ENCODE data around the gene RAB8B. TPM values are rescaled to one million over a fixed set of nuclear protein-coding genes. Genes with fewer than 3 reads are reported as not detected.

Gene RAB8B
- total RNA-seq, 2 donors from 2014 or later: 21.9 to 28.8 TPM

- H3K4me1 ChIP-seq (ENCODE audit: control insufficient read depth, insufficient read depth, low read length): no peaks in the 10 kb centered on the region
- WGBS, 2 experiments (ENCODE audit: insufficient coverage in 1 of 2, insufficient read length in 1 of 2): 84 to 96% methylated on average over 3 of the region's 3 CpGs
- H3K27ac ChIP-seq (ENCODE audit: low read depth, low read length): no peak overlapping the region
- H3K4me3 Mint-ChIP-seq: no peak overlapping the region
- H3K4me1 Mint-ChIP-seq: no peaks in the 10 kb centered on the region
- H3K27me3 ChIP-seq (ENCODE audit: control insufficient read depth, insufficient read depth, low read length, poor library complexity, severe bottlenecking): no peaks in the 10 kb centered on the region
- no peak for DNase-seq
- H3K9me3 ChIP-seq (ENCODE audit: control insufficient read depth, low read length): no peaks in the 10 kb centered on the region
- H3K36me3 Mint-ChIP-seq (ENCODE audit: low read depth): peaks cover 22% of the 10 kb centered on the region
- no peaks in the 10 kb centered on the region for H3K36me3 ChIP-seq (ENCODE audit: control insufficient read depth, insufficient read depth, low read length)
- H3K9me3 Mint-ChIP-seq: no peaks in the 10 kb centered on the region
- H3K9ac ChIP-seq (ENCODE audit: extremely low read depth, low read length, poor library complexity, severe bottlenecking): no peak overlapping the region
- no peak overlapping the region for H3K4me3 ChIP-seq (ENCODE audit: low read length)
- H3K27ac Mint-ChIP-seq: no peak overlapping the region
- TF ChIP-seq CTCF (conservative IDR thresholded peaks at IDR 0.05): no peak
- H3K27me3 Mint-ChIP-seq (ENCODE audit: insufficient read depth): no peaks in the 10 kb centered on the region
Observed at GRCh38 chr15:63294359-63294758, 105.0 kb downstream of the RAB8B start.

GRCh38 chr15:63295341-63295740, 105.9 kb downstream of the RAB8B start:
- H3K4me1 ChIP-seq (ENCODE audit: control insufficient read depth, insufficient read depth, low read length): no peaks in the 10 kb centered on the region
- H3K9me3 ChIP-seq (ENCODE audit: control insufficient read depth, low read length): no peaks in the 10 kb centered on the region
- H3K4me1 Mint-ChIP-seq: no peaks in the 10 kb centered on the region
- no peaks in the 10 kb centered on the region for H3K9me3 Mint-ChIP-seq
- no peak overlapping the region for H3K4me3 Mint-ChIP-seq
- H3K27me3 ChIP-seq (ENCODE audit: control insufficient read depth, insufficient read depth, low read length, poor library complexity, severe bottlenecking): no peaks in the 10 kb centered on the region
- peaks cover 27% of the 10 kb centered on the region for H3K36me3 Mint-ChIP-seq (ENCODE audit: low read depth)
- no peak overlapping the region for H3K27ac ChIP-seq (ENCODE audit: low read depth, low read length)
- H3K27me3 Mint-ChIP-seq (ENCODE audit: insufficient read depth): no peaks in the 10 kb centered on the region
- H3K4me3 ChIP-seq (ENCODE audit: low read length): no peak overlapping the region
- no peaks in the 10 kb centered on the region for H3K36me3 ChIP-seq (ENCODE audit: control insufficient read depth, insufficient read depth, low read length)
- H3K27ac Mint-ChIP-seq: no peak overlapping the region
- TF ChIP-seq CTCF (conservative IDR thresholded peaks at IDR 0.05): no peak
- no peak for DNase-seq
- H3K9ac ChIP-seq (ENCODE audit: extremely low read depth, low read length, poor library complexity, severe bottlenecking): no peak overlapping the region

GRCh38 chr15:63296195-63296594, 106.8 kb downstream of the RAB8B start:
- Histone ChIP-seq H3K4me3 (ENCODE audit: low read length) (no peak overlapping the region), H3K36me3 (ENCODE audit: control insufficient read depth, insufficient read depth, low read length) (no peaks in the 10 kb centered on the region), H3K27ac (ENCODE audit: low read depth, low read length) (no peak overlapping the region), H3K9me3 (ENCODE audit: control insufficient read depth, low read length) (no peaks in the 10 kb centered on the region), H3K27me3 (ENCODE audit: control insufficient read depth, insufficient read depth, low read length, poor library complexity, severe bottlenecking) (no peaks in the 10 kb centered on the region), H3K9ac (ENCODE audit: extremely low read depth, low read length, poor library complexity, severe bottlenecking) (no peak overlapping the region), H3K4me1 (ENCODE audit: control insufficient read depth, insufficient read depth, low read length) (no peaks in the 10 kb centered on the region)
- peaks cover 2% of the 10 kb centered on the region for H3K4me1 Mint-ChIP-seq
- WGBS, 2 experiments (ENCODE audit: insufficient coverage in 1 of 2, insufficient read length in 1 of 2): 92 to 94% methylated on average over 6 of the region's 6 CpGs
- H3K27ac Mint-ChIP-seq: no peak overlapping the region
- no peaks in the 10 kb centered on the region for H3K27me3 Mint-ChIP-seq (ENCODE audit: insufficient read depth)
- peaks cover 27% of the 10 kb centered on the region for H3K36me3 Mint-ChIP-seq (ENCODE audit: low read depth)
- no peaks in the 10 kb centered on the region for H3K9me3 Mint-ChIP-seq
- TF ChIP-seq CTCF (conservative IDR thresholded peaks at IDR 0.05): no peak
- no peak overlapping the region for H3K4me3 Mint-ChIP-seq
- DNase-seq: no peak
